Measurements from ENCODE around the gene TF.

Gene TF

GRCh38 chr3:133753107-133753778 lies 7.0 kb downstream of the TF start:
- no peak overlapping the region for H3K4me3 Mint-ChIP-seq
- DNase-seq (no peak), ATAC-seq (replicated peaks) (no peak)
- no peaks in the 10 kb centered on the region for H3K4me1 Mint-ChIP-seq (ENCODE audit: low read depth in 2 of 2)
- peaks cover 15 to 67% of the 10 kb centered on the region in 2 donors for H3K27me3 Mint-ChIP-seq
- no peak overlapping the region for H3K27ac Mint-ChIP-seq
- H3K36me3 Mint-ChIP-seq (ENCODE audit: insufficient read depth): no peaks in the 10 kb centered on the region
- H3K9me3 Mint-ChIP-seq: no peaks in the 10 kb centered on the region

DNA sequence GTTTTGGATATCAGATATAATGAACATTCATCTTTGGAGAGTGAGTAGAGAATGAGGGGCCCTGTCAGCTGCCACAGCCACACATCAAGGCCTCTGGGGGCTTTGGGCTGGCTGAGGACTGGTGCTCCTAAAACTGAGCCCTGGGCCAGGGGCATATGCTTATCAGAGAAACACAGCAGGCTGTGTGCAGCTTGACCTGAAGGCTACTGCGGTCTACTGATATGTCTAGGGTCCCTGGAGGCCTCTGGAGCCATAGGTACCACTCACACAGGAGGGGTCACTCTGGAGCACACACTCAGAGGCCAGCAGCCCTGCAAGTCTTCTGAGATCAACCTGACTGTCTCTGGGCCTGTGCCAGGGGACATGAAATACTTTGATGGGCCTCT lies 7.6 kb downstream of the TF start:
- Mint-ChIP-seq H3K36me3 (ENCODE audit: insufficient read depth) (no peaks in the 10 kb centered on the region), H3K27me3 (peaks cover 14 to 64% of the 10 kb centered on the region in 2 donors), H3K4me1 (ENCODE audit: low read depth in 2 of 2) (no peaks in the 10 kb centered on the region), H3K4me3 (no peak overlapping the region), H3K9me3 (no peaks in the 10 kb centered on the region), H3K27ac (no peak overlapping the region)
- no peak for DNase-seq
- no peak for ATAC-seq (replicated peaks)

DNA sequence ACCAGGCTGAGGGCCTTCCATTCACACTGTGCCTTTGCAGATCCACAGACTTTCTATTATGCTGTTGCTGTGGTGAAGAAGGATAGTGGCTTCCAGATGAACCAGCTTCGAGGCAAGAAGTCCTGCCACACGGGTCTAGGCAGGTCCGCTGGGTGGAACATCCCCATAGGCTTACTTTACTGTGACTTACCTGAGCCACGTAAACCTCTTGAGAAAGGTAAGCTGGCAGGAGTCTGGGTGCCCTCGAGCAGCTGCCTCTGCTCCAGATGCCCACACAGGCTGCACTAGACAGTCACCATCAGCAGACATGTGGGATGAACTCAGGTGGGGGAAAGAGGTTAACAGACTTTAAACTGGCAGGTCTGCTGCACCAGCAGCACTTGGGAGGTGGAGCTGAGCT lies 8.3 kb downstream of the TF start:
- peaks cover 14 to 63% of the 10 kb centered on the region in 2 donors for H3K27me3 Mint-ChIP-seq
- H3K4me3 Mint-ChIP-seq: no peak overlapping the region
- H3K27ac Mint-ChIP-seq: no peak overlapping the region
- ATAC-seq (replicated peaks) (no peak), DNase-seq (no peak)
- H3K9me3 Mint-ChIP-seq: no peaks in the 10 kb centered on the region
- no peaks in the 10 kb centered on the region for H3K4me1 Mint-ChIP-seq (ENCODE audit: low read depth in 2 of 2)
- H3K36me3 Mint-ChIP-seq (ENCODE audit: insufficient read depth): no peaks in the 10 kb centered on the region

DNA sequence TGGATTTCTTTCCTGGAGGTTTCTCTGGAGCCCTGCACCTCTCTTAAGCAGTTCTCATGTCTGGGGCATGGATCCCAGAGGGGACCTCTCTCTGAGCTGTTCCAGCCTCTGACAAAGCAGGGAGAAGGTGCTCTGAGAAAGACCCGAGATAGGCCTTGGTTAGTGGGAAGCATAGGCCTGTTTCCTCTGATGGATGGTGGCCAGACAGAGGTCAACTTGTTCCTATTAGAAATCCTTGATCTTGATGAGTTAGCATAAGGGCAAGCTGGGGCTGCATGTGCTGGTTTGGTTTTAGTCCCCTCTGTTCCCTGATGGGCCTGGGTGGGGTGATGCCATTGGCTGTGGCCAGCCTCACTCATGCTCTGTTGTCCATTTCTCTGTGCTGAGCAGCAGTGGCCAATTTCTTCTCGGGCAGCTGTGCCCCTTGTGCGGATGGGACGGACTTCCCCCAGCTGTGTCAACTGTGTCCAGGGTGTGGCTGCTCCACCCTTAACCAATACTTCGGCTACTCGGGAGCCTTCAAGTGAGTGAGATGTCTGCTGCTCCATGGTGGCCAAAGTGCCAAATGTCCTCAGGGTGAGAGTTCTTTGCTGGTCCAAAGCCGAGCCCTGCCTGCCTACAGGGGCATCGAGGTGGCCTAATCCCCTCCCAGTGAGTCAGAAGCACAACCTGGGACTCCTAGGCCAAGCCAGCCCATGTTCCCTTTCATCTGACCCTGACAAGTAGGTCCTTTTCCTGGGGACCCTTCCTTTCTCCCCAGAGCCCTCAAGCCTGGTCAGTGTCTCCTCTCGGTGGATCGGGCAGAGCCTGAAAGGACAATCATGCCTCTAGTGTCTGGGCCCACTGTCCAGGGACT lies 9.0 kb downstream of the TF start:
- Mint-ChIP-seq H3K27me3 (peaks cover 9 to 57% of the 10 kb centered on the region in 2 donors), H3K4me3 (no peak overlapping the region), H3K27ac (no peak overlapping the region), H3K9me3 (no peaks in the 10 kb centered on the region), H3K4me1 (ENCODE audit: low read depth in 2 of 2) (no peaks in the 10 kb centered on the region), H3K36me3 (ENCODE audit: insufficient read depth) (no peaks in the 10 kb centered on the region)
- ATAC-seq (replicated peaks): no peak
- DNase-seq: no peak

GRCh38 chr3:133756716-133757694 lies 10.8 kb downstream of the TF start:
- Mint-ChIP-seq H3K27me3 (peaks cover 9 to 57% of the 10 kb centered on the region in 2 donors), H3K9me3 (no peaks in the 10 kb centered on the region), H3K36me3 (ENCODE audit: insufficient read depth) (no peaks in the 10 kb centered on the region), H3K4me1 (ENCODE audit: low read depth in 2 of 2) (no peaks in the 10 kb centered on the region), H3K27ac (no peak overlapping the region), H3K4me3 (no peak overlapping the region)
- DNase-seq (no peak), ATAC-seq (replicated peaks) (no peak)

DNA sequence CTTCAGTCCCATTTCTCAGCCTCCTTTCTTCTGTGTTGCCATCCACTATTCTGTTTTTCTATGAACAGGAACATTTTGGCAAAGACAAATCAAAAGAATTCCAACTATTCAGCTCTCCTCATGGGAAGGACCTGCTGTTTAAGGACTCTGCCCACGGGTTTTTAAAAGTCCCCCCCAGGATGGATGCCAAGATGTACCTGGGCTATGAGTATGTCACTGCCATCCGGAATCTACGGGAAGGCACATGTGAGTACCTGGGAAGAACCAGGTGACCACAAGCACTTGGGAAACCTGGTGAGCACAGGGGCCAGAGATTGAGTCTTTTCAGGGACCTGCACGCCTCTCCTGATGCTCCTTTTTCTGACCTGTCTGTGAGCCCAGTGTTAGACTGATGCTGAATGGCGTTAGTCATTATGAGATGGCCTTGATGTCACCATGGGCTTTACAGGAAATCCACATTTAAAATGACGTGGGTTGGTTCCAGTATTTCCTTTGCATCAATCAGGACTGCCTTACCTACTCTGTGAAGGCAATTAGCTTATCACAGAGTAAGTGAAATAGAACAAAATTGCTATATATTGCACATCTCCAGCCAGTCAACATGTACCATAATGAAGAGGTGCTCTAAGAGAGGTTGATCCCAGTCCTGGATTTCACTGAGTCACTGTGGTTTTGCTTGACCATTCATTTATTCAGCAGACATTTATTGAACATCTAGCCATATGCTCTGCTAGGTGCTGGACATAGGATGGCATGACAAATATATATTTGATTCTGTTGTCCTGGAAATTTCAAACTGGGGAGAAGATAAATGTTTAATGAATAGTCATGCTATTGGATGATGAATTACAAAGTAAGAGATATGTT lies 11.7 kb downstream of the TF start:
- no peak overlapping the region for H3K4me3 Mint-ChIP-seq
- no peaks in the 10 kb centered on the region for H3K9me3 Mint-ChIP-seq
- H3K27ac Mint-ChIP-seq: no peak overlapping the region
- H3K36me3 Mint-ChIP-seq (ENCODE audit: insufficient read depth): no peaks in the 10 kb centered on the region
- DNase-seq (no peak), ATAC-seq (replicated peaks) (no peak)
- H3K27me3 Mint-ChIP-seq: peaks cover 9 to 49% of the 10 kb centered on the region in 2 donors
- no peaks in the 10 kb centered on the region for H3K4me1 Mint-ChIP-seq (ENCODE audit: low read depth in 2 of 2)

- H3K9me3 Mint-ChIP-seq: no peaks in the 10 kb centered on the region
- no peaks in the 10 kb centered on the region for H3K4me1 Mint-ChIP-seq (ENCODE audit: low read depth in 2 of 2)
- no peak for DNase-seq
- H3K36me3 Mint-ChIP-seq (ENCODE audit: insufficient read depth): no peaks in the 10 kb centered on the region
- H3K27me3 Mint-ChIP-seq: peaks cover 9 to 48% of the 10 kb centered on the region in 2 donors
- no peak overlapping the region for H3K27ac Mint-ChIP-seq
- ATAC-seq (replicated peaks): no peak
- no peak overlapping the region for H3K4me3 Mint-ChIP-seq
These were observed 12.4 kb downstream of the TF start for GRCh38 chr3:133758568-133758928.

DNA sequence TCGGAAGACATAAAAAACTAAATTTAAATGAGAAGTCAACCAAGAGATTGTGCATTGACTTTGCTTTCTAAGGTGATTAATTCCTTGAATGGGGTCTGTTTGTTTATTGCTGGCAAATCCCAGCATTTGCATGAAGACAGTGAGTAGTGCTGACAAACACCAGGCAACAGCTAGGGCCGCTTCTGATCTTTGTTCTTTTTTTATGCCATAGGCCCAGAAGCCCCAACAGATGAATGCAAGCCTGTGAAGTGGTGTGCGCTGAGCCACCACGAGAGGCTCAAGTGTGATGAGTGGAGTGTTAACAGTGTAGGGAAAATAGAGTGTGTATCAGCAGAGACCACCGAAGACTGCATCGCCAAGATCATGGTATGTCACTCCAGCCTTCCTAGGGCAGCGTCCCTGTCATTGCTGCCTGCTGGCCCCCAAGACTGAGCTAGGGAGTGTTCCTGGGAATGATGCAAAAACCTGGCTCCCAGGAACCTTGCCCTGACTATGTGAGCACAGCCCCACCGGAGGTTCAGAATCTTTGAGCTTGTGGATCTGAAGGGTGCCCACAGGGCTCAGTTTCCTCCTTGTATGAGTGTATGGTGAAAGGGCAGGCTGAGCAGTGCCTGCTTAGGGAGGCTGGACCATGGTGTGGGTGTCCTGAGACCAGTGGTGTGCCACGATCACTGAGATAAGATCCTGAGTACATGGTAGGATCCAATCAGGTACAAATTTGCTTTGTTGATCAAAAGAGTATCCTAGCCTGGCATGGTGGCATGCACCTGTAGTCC lies 13.0 kb downstream of the TF start:
- Mint-ChIP-seq H3K36me3 (ENCODE audit: insufficient read depth) (no peaks in the 10 kb centered on the region), H3K4me1 (ENCODE audit: low read depth in 2 of 2) (no peaks in the 10 kb centered on the region), H3K4me3 (no peak overlapping the region), H3K27ac (no peak overlapping the region), H3K9me3 (no peaks in the 10 kb centered on the region), H3K27me3 (peaks cover 15 to 54% of the 10 kb centered on the region in 2 donors)
- no peak for DNase-seq
- ATAC-seq (replicated peaks): no peak

- H3K4me3 Mint-ChIP-seq: no peak overlapping the region
- peaks cover 16 to 51% of the 10 kb centered on the region in 2 donors for H3K27me3 Mint-ChIP-seq
- ATAC-seq (replicated peaks): no peak
- H3K27ac Mint-ChIP-seq: no peak overlapping the region
- no peaks in the 10 kb centered on the region for H3K9me3 Mint-ChIP-seq
- H3K36me3 Mint-ChIP-seq (ENCODE audit: insufficient read depth): no peaks in the 10 kb centered on the region
- no peaks in the 10 kb centered on the region for H3K4me1 Mint-ChIP-seq (ENCODE audit: low read depth in 2 of 2)
- DNase-seq: no peak
These were observed 13.6 kb downstream of the TF start for GRCh38 chr3:133759740-133760305.

GRCh38 chr3:133760916-133761315 lies 14.7 kb downstream of the TF start:
- DNase-seq (no peak), ATAC-seq (replicated peaks) (no peak)
- H3K4me3 Mint-ChIP-seq: no peak overlapping the region
- no peaks in the 10 kb centered on the region for H3K9me3 Mint-ChIP-seq
- H3K4me1 Mint-ChIP-seq (ENCODE audit: low read depth in 2 of 2): no peaks in the 10 kb centered on the region
- H3K27ac Mint-ChIP-seq: no peak overlapping the region
- H3K27me3 Mint-ChIP-seq: peaks cover 16 to 44% of the 10 kb centered on the region in 2 donors
- H3K36me3 Mint-ChIP-seq (ENCODE audit: insufficient read depth): no peaks in the 10 kb centered on the region

- no peak overlapping the region for H3K4me3 Mint-ChIP-seq
- no peak for DNase-seq
- no peak for ATAC-seq (replicated peaks)
- no peaks in the 10 kb centered on the region for H3K4me1 Mint-ChIP-seq (ENCODE audit: low read depth in 2 of 2)
- H3K36me3 Mint-ChIP-seq (ENCODE audit: insufficient read depth): no peaks in the 10 kb centered on the region
- H3K27ac Mint-ChIP-seq: no peak overlapping the region
- H3K27me3 Mint-ChIP-seq: peaks cover 16 to 42% of the 10 kb centered on the region in 2 donors
- no peaks in the 10 kb centered on the region for H3K9me3 Mint-ChIP-seq
These were observed 15.7 kb downstream of the TF start for GRCh38 chr3:133761605-133762484.

Measured in effector memory CD8-positive, alpha-beta T cell (primary cell).